Epidermal melanocyte (primary cell): ENCODE results near the gene ANK2.

ENCODE experiments used
- DNase-seq: peaks from one replicate; pipeline ENCODE4 v3.0.0; 2011; ENCODE audit warnings: low spot score; ENCODE audit not compliant: insufficient read length

The ANK2 gene

GRCh38 chr4:113389160-113389559 lies 339.7 kb downstream of the ANK2 start:
- no peak for DNase-seq

DNA sequence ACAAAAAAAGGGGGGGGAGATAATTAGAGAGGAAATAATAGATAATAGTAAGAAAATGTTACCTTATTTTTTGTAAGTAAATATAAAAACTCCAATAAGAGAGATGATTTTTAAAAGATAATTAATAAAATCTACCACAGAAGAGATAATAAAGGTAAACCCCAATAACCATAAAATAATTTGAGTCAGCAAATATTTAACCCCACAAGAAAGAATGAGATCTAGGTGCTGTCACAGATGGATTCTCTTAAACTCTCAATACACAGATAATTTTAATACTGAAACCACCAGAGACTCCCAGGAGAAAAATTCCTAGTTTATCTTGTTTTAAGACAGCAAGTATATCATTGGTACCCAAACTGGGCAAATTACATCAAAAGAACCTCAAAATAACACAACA lies 341.4 kb downstream of the ANK2 start:
- no peak for DNase-seq

- DNase-seq, result no peak
Observed at GRCh38 chr4:113394108-113394729, 344.8 kb downstream of the ANK2 start.

DNA sequence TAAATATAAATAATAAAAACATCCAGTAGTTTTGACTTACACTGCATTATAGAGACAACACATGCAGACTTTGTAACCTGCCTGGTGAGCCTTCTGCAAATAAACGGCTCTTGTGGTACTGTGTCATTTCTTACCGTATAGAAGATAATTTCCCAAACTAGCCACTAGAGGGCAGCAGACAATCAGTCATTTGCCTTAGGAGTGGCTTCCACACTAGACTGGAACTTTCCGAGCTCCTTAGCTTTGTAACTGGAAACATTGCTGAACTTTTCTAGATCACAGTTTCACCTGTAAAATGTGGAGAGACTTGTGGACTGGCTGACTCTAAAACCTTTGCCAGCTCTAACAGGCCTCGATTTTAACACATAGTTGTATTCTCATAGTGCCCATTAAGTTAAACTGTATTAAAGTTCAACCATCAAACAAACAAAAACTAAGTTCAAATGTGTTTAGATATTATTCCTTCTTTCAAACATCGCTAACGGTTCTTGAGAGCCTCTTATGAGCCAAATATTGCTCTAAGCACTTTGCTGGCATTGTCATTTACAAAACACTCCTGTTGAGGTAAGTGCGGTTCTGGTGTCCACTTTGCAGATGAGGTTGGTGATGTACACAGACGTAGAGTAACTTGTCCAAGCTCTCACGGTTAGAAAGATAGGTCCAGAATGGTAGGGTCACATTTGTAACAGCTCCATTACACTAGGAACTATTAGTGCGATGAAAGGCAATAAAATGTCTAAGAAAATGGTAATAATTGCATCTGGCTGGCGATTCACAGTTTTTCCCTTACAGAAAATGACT lies 345.5 kb downstream of the ANK2 start:
- peak; percentile 23 for DNase-seq

- DNase-seq, result no peak
Observed at GRCh38 chr4:113397114-113397701, 347.8 kb downstream of the ANK2 start.

- no peak for DNase-seq
Observed at GRCh38 chr4:113398441-113399143, 349.1 kb downstream of the ANK2 start.

GRCh38 chr4:113404167-113404571 lies 354.7 kb downstream of the ANK2 start:
- no peak for DNase-seq

DNA sequence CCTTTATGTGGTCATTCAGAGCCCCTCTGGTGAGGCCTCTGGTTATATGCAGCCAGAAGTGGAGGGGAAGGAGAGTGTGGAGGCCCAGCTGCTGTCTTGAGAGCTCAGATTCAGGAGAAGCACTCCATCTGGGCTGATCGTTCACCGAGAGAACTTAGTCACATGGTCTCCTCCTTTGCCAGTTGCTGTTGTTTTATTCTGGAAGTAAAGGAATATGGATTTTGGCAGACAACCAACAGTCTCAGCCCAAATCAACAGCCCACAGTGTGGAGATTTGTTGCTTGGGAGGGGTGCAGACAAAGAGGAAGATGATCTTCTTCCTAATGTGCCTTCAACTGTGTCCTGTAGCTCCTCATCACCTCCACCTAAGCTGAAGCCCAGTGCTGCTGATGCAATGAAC lies 355.4 kb downstream of the ANK2 start:
- no peak for DNase-seq

GRCh38 chr4:113405874-113406722 lies 356.6 kb downstream of the ANK2 start:
- no peak for DNase-seq

- DNase-seq, result no peak
Observed at GRCh38 chr4:113406723-113407016, 357.2 kb downstream of the ANK2 start.

DNA sequence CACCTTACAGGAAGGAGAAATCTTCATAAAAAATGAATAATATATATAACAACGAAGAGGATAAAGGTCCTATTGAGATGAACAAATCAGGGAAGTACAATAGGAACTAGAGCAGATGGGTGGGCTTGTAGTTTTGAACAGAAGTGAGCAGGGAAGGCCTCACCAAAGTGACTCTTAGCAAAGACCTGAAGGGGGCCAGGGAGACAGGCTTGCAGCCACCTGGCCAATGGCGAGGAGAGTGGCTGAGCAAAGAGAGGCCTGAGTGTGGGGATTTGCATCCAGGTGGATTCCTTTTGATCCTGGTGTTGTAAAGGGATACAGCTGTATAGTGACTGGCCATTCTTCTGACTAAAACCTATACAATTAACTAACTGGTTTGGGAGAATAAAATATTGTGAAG lies 358.0 kb downstream of the ANK2 start:
- no peak for DNase-seq

DNA sequence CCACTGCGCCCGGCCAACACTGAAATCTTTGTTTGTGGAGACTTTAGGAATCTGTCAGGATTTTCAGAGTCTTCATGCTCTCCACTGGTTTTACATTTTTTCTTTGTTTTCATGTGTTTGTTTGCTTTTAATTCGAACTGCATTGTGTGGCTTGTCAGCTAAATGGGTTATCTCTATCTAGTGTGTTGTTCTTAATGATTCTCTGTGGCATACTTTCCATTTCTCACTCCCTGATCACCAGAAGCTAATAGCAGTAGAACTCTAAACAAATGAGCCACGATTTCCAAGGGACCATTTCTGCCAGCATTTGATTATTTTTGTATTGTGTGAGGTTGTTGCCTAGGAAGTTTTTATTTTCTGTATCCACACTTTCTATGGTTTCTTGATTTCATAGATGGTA lies 359.7 kb downstream of the ANK2 start:
- DNase-seq, result no peak

DNA sequence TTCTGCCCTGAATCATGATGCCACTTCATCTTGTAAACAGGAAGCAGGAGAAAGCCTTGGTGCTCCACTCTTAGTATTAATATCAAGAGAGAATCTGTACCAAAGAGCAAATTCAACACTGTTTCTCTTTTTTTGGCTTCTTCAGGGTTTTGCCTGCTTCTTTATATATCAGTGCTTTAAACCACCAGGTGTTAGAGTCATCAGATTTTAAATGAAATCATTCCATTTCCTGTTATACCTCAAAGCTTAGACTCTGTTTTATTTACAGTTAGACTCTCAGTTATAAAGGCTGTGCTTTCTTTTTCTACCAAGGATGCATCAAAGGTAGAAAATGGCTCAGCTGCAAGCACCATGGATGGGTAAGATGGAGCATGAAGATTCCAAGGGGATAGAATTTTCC lies 361.2 kb downstream of the ANK2 start:
- DNase-seq, result no peak

DNA sequence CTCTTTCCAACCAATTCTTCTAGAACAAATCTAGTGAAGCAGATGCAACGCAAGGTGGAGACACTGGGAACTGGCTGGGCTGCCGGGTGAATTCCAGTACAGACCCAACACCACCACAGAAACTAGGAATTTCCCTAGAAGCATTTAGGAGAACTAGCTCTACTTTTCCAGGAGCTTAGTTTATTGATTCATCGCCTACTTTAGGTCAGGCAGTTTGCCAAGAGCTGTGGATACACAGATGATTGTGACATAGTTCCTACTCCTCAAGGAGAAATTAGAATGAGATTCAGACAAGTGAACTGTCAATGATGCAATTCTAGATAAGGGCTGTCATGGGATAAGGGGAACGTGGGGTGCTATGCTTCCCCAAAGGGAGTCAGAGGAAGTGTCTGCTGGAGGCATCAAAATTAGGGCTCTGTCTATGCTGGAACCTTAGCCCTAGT lies 362.1 kb downstream of the ANK2 start:
- no peak for DNase-seq

DNA sequence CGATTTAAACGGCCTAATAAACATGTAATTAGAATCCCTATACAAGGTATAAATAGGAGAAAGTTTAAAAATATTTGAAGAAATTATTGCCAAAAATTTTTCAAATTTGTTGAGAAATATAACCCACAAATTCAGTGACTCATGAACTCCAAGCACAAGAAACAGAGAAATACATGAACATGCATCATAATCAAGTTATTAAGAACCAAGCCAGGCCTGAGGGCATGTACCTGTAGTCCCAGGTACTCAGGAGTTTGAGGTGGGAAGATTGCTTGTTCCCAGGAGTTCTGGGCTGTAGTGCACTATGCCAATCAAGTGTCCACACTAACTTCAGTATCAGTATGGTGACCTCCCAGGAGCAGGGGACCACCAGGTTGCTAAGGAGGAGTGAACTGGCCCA lies 370.2 kb downstream of the ANK2 start:
- DNase-seq, result no peak

DNA sequence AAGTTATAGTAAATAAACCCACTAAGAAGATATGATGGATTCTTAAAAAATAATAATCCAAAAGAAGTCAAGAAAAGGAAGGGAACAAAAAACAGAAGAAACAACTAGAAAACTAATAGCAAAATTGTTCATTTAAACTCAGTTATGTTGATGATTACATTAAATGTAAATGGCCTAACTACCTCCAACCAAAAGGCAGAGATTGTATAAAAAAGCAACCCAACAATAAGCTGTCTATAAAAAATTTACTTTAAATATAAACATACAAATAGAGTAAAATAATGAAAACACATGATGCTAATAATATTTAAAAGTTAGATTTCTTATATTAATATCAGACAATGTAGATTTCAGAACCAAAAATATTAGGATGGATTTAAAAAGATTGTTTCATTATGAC lies 371.5 kb downstream of the ANK2 start:
- no peak for DNase-seq

DNA sequence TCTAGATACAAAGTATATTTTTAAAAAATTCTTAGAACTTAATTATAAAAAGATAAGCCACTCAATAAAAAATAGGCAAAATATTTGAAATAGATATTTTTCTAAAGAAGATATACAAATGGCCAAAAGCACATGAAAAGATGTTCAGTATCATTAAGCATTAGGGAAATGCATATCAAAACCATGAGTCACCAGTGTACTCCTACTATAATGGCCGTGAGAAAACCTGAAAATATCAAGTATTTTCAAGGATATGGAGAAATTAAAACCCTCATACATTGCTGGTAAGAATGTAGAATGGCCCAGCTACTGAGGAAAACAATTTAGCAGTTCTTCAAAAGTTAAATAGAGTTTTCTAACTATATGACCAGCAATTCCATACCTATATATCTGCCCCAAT lies 374.2 kb downstream of the ANK2 start:
- no peak for DNase-seq

- DNase-seq, result no peak
Observed at GRCh38 chr4:113433116-113433515, 383.7 kb downstream of the ANK2 start.
